ENCODE results near the gene TRANK1. TPM values are rescaled to one million over a fixed set of nuclear protein-coding genes. Genes with fewer than 3 reads are reported as not detected.

The TRANK1 gene
- total and polyA plus RNA-seq, 2 donors from 2014 or later, result 1.2 to 21.4 TPM

DNA sequence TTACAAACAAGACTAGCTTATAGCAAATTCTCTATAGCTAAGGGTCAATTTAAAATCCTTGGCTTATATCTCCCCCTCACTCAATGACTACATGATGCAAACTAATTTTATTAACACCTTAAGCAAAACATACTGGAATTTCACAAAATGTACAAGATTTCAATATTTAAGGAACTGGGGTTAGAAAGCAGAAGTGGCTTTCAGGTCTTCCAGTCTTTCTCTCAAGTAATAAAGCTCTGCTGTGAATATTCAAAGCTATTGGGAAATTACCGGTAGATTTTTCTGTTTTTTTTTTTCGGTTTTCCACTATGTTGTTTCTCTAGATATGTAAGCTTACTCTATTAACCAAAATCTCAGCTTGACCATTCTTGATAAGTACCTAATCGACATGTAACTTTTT, 44.2 kb upstream of the TRANK1 start:
- Histone ChIP-seq H3K9me3 (ENCODE audit: control insufficient read depth in 2 of 3, insufficient read depth in 1 of 3, low read length in 3 of 3) (no peaks in the 10 kb centered on the region), H3K4me1 (ENCODE audit: control insufficient read depth in 2 of 3, insufficient read depth in 2 of 3, low read depth in 1 of 3, low read length in 3 of 3) (peaks cover 0 to 18% (median 16%) of the 10 kb centered on the region in 3 donors), H3K27ac (ENCODE audit: low read depth in 2 of 2, low read length in 2 of 2) (no peak overlapping the region), H3K4me3 (ENCODE audit: low read length in 3 of 3) (no peak overlapping the region), H3K36me3 (ENCODE audit: control insufficient read depth in 2 of 3, insufficient read depth in 3 of 3, low read length in 3 of 3) (peaks cover 2 to 21% (median 16%) of the 10 kb centered on the region in 3 donors), H3K9ac (ENCODE audit: low read length in 3 of 3) (no peak overlapping the region), H3K27me3 (ENCODE audit: control insufficient read depth, insufficient read depth, low read length) (no peaks in the 10 kb centered on the region)
- no peak for TF ChIP-seq CTCF (IDR thresholded peaks at IDR 0.05; ENCODE audit: borderline replicate concordance, extremely low read depth, insufficient read depth)
- no peak for DNase-seq
- intact Hi-C loops (cut with DNase I), result no loop called here
- FAIRE-seq, result no peak

- no peaks in the 10 kb centered on the region for H3K9me3 ChIP-seq (ENCODE audit: control insufficient read depth in 2 of 3, insufficient read depth in 1 of 3, low read length in 3 of 3)
- peaks cover 2 to 21% (median 18%) of the 10 kb centered on the region in 3 donors for H3K36me3 ChIP-seq (ENCODE audit: control insufficient read depth in 2 of 3, insufficient read depth in 3 of 3, low read length in 3 of 3)
- no peaks in the 10 kb centered on the region for H3K27me3 ChIP-seq (ENCODE audit: control insufficient read depth, insufficient read depth, low read length)
- TF ChIP-seq CTCF (IDR thresholded peaks at IDR 0.05; ENCODE audit: borderline replicate concordance, extremely low read depth, insufficient read depth), result no peak
- FAIRE-seq (no peak), DNase-seq (no peak)
- intact Hi-C loops (cut with DNase I), result no loop called here
- H3K27ac ChIP-seq (ENCODE audit: low read depth in 2 of 2, low read length in 2 of 2), result no peak overlapping the region
- no peak overlapping the region for H3K4me3 ChIP-seq (ENCODE audit: low read length in 3 of 3)
- H3K4me1 ChIP-seq (ENCODE audit: control insufficient read depth in 2 of 3, insufficient read depth in 2 of 3, low read depth in 1 of 3, low read length in 3 of 3), result peaks cover 0 to 18% (median 16%) of the 10 kb centered on the region in 3 donors
- no peak overlapping the region for H3K9ac ChIP-seq (ENCODE audit: low read length in 3 of 3)
Observed at GRCh38 chr3:36988356-36988755, 43.5 kb upstream of the TRANK1 start.

DNA sequence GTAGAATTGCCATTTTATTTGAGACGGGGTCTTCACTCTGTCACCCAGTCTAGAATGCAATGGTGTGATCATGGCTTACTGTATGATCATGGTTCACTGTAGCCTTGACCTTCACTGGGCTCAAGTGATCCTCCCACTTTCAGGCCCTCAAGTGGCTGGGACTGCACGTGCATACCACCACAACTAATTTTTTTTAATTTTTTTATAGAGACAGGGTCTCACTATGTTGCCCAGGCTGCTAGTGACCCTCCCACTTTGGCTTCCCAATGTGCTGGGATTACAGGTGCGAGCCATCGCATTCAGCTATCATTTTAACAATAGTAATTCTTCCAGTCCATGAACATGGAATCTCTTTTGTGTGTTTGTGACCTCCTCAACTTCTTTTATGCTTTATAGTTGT, 36.2 kb upstream of the TRANK1 start:
- no peak overlapping the region for H3K9ac ChIP-seq (ENCODE audit: low read length in 3 of 3)
- no peak for FAIRE-seq

More for the DNA sequence above, 36.2 kb upstream of the TRANK1 start:
- H3K4me1 ChIP-seq (ENCODE audit: control insufficient read depth in 2 of 3, insufficient read depth in 2 of 3, low read depth in 1 of 3, low read length in 3 of 3), result no peaks in the 10 kb centered on the region
- DNase-seq, result no peak
- H3K27ac ChIP-seq (ENCODE audit: low read depth in 2 of 2, low read length in 2 of 2), result no peak overlapping the region
- H3K36me3 ChIP-seq (ENCODE audit: control insufficient read depth in 2 of 3, insufficient read depth in 3 of 3, low read length in 3 of 3), result peaks cover 2 to 17% (median 11%) of the 10 kb centered on the region in 3 donors
- peaks cover 0 to 2% (median 0%) of the 10 kb centered on the region in 3 donors for H3K9me3 ChIP-seq (ENCODE audit: control insufficient read depth in 2 of 3, insufficient read depth in 1 of 3, low read length in 3 of 3)
- TF ChIP-seq CTCF (IDR thresholded peaks at IDR 0.05; ENCODE audit: borderline replicate concordance, extremely low read depth, insufficient read depth), result no peak
- H3K4me3 ChIP-seq (ENCODE audit: low read length in 3 of 3), result no peak overlapping the region
- intact Hi-C loops (cut with DNase I), result no loop called here
- no peaks in the 10 kb centered on the region for H3K27me3 ChIP-seq (ENCODE audit: control insufficient read depth, insufficient read depth, low read length)
